HUES6 (cell line): Measurements from ENCODE around the gene PPP4R2.

Experiments used
- H3K27ac ChIP-seq: 2 replicates; pipeline ENCODE4 v1.7.0; 2013; ENCODE audit warnings: low read depth, mild to moderate bottlenecking, low read length, inconsistent platforms
- H3K27me3 ChIP-seq: 2 replicates; pipeline ENCODE4 v1.6.1; 2013; ENCODE audit warnings: low read length; ENCODE audit not compliant: control insufficient read depth, insufficient read depth
- H3K36me3 ChIP-seq: 2 replicates; pipeline ENCODE4 v1.6.1; 2013; ENCODE audit warnings: low read length; ENCODE audit not compliant: control insufficient read depth, insufficient read depth
- H3K4me1 ChIP-seq: 2 replicates; pipeline ENCODE4 v1.6.1; 2013; ENCODE audit warnings: low read length; ENCODE audit not compliant: control insufficient read depth, insufficient read depth
- H3K4me3 ChIP-seq: 2 replicates; pipeline ENCODE4 v1.5.1; 2013; ENCODE audit warnings: low read depth, low read length
- H3K9ac ChIP-seq: one replicate; pipeline ENCODE4 v1.6.1; 2013; ENCODE audit warnings: mild to moderate bottlenecking, low read length
- H3K9me3 ChIP-seq: 2 replicates; pipeline ENCODE4 v1.6.1; 2013; ENCODE audit warnings: low read depth, low read length; ENCODE audit not compliant: control insufficient read depth, insufficient read depth

PPP4R2 gene, protein sequence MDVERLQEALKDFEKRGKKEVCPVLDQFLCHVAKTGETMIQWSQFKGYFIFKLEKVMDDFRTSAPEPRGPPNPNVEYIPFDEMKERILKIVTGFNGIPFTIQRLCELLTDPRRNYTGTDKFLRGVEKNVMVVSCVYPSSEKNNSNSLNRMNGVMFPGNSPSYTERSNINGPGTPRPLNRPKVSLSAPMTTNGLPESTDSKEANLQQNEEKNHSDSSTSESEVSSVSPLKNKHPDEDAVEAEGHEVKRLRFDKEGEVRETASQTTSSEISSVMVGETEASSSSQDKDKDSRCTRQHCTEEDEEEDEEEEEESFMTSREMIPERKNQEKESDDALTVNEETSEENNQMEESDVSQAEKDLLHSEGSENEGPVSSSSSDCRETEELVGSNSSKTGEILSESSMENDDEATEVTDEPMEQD

DNA sequence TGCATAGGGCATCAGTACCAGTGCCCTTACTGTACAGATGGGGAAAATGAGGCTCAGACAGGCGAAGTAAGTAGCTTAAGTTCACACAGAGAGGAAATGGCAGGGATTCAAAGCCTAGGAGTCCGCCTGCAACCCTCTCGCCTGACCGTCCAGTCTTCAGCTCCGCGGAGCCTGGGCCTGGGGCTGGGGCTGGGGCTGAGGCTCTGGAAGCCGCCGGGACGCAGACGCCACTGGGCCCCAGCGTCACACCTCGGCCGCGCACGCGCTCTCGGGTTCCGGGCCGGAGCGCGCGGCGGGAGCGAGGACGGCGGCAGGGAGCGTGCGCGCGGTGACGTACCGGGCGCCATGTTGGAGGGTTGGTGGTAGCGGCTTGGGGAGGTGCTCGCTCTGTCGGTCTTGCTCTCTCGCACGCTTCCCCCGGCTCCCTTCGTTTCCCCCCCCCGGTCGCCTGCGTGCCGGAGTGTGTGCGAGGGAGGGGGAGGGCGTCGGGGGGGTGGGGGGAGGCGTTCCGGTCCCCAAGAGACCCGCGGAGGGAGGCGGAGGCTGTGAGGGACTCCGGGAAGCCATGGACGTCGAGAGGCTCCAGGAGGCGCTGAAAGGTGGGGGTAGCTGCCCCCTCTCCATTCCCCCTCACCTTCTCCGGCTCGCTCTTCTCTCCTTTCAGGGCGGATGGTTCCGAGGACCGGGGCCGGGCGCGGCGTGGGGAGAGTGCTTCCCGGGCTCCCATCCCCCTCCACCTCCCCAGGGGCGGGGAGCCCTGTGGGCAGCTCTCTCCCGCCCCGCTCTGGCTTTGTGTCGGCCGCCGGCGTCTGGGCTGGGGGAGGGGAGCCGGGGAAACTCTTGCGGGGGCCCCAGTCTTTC lies at the start of gene PPP4R2:
Gene PPP4R2 (plus strand): TSS at position 339 of the 861 bp plus-strand sequence. CDS start 227 bp downstream, at position 566.
- H3K9ac ChIP-seq: peak within 1 kb of the TSS; percentile 98
- peak within 1 kb of the TSS; percentile 99 for H3K4me3 ChIP-seq
- peaks cover 23% of the 10 kb centered on the region for H3K4me1 ChIP-seq
- peaks cover 35% of the 10 kb centered on the region for H3K36me3 ChIP-seq
- H3K27ac ChIP-seq: peak within 1 kb of the TSS; percentile 97
- H3K9me3 ChIP-seq: no peaks in the 10 kb centered on the region
- no peaks in the 10 kb centered on the region for H3K27me3 ChIP-seq

DNA sequence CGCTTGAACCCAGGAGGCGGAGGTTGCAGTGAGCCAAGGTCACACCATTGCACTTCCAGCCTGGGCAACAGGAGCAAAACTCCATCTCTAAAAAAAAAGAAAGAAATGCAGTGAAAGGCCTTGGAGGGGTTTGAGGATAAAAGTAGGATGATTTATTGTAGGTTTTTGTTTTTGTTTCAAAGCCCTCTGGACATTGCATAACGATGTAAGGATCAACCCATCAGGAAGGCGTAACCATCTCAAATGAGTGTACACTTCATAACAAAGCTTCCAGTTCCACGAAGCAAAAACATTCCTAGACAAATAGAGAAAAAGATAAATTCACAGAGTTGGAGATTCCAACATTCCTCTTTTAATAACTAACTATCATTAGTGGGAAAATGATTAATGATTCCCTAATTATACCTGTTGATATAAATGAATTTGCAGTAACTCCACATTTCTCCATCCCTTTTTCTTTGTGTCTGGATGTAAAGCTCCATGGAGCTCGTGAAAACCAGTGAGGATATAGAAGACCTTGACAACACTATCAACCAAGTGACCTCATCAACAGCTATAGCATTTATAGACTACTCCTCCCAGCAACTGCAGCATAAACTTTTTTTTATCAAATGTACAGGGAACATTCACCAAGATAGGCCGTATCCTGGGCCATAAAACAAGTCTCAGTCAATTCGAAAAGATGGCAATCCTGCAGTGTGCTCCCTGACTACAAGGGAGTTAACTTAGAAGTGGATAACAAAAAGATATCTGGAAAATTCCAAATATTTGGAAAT lies 48.7 kb upstream of the PPP4R2 start:
- H3K27ac ChIP-seq: no peak overlapping the region
- no peak overlapping the region for H3K9ac ChIP-seq
- no peak overlapping the region for H3K4me3 ChIP-seq
- H3K9me3 ChIP-seq: no peaks in the 10 kb centered on the region
- H3K4me1 ChIP-seq: peaks cover 15% of the 10 kb centered on the region
- H3K36me3 ChIP-seq: no peaks in the 10 kb centered on the region
- no peaks in the 10 kb centered on the region for H3K27me3 ChIP-seq

DNA sequence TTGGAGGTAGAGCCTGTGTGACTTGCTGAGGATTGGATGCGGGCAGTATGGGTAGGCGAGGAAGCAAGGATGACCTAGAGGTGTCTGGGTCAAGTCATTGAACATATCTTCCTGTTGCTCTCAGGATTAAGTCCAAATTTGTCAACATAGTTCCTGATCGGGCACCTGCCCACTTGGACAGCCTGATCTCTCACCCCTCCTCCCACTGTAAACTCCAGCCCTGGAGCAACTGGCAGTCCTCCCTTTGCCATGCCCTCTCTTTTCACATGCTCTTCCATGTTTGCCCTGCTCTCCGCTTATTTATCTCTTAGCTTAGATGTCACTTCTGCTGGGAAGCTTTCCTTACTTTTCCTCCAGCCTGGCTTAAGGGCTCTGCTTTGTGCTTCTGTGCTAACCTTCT lies 47.6 kb upstream of the PPP4R2 start:
- H3K4me1 ChIP-seq: peaks cover 15% of the 10 kb centered on the region
- no peaks in the 10 kb centered on the region for H3K9me3 ChIP-seq
- H3K27ac ChIP-seq: no peak overlapping the region
- H3K36me3 ChIP-seq: no peaks in the 10 kb centered on the region
- no peaks in the 10 kb centered on the region for H3K27me3 ChIP-seq
- no peak overlapping the region for H3K9ac ChIP-seq
- H3K4me3 ChIP-seq: no peak overlapping the region

DNA sequence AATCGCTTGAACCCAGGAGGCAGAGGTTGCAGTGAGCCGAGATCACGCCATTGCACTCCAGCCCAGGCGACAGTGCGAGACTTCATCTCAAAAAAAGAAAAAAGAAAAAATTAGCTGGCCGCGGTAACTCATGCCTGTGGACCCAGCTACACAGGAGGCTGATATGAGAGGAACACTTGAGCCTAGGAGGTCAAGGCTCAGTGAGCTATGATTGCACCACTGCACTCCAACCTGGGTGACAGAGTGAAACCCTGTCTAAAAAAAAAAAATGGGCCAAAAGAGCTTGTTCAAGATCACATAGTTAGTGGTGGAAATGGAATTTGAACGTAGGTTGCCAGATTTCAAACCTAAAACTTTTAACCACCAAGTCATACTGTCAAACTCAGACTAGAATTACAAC lies 46.2 kb upstream of the PPP4R2 start:
- no peaks in the 10 kb centered on the region for H3K36me3 ChIP-seq
- H3K9me3 ChIP-seq: no peaks in the 10 kb centered on the region
- H3K27ac ChIP-seq: no peak overlapping the region
- H3K9ac ChIP-seq: no peak overlapping the region
- H3K27me3 ChIP-seq: no peaks in the 10 kb centered on the region
- H3K4me3 ChIP-seq: no peak overlapping the region
- peaks cover 22% of the 10 kb centered on the region for H3K4me1 ChIP-seq

DNA sequence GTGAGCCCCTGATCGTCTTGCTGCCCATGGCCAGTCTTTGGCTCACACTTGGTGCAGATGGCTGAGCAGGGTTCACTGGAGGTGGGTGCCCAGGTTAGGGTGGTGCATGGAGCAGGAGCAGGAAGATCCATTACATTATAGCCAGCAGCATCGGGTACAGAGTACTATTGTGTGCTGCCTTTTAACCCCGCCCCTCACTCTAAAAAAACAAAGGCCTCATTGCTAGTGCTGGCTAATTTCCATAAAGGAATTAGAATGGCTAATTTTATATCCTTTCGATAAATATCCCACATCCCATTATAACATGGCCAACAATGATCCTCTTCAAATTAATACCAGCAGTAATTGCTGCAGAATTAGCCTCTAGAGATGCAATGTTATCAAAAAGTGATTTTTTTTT lies 45.8 kb upstream of the PPP4R2 start:
- no peaks in the 10 kb centered on the region for H3K9me3 ChIP-seq
- H3K27me3 ChIP-seq: no peaks in the 10 kb centered on the region
- no peak overlapping the region for H3K4me3 ChIP-seq
- peaks cover 19% of the 10 kb centered on the region for H3K4me1 ChIP-seq
- no peak overlapping the region for H3K27ac ChIP-seq
- no peaks in the 10 kb centered on the region for H3K36me3 ChIP-seq
- no peak overlapping the region for H3K9ac ChIP-seq

DNA sequence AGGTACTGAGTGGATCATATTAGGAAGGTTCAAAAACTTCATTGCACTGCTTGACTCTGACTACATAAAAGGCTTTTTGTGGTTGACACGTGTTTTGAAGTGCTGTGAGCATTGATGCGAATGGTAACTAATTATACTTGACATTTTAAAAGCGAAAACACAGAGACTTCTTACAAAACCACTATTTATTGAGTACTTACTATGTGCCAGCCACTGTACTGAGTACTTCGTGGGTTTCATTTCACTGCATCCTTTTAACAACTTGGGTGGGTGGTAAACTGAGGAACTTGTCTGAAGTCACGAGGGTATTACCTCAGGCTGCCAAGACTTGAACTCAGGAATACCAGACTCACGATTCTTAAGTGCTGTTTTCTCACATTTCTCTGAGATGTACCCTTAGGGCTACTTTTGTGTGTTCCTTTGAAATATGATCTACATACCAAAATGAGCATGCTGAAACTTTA lies 45.3 kb upstream of the PPP4R2 start:
- H3K4me3 ChIP-seq: no peak overlapping the region
- no peaks in the 10 kb centered on the region for H3K36me3 ChIP-seq
- no peak overlapping the region for H3K27ac ChIP-seq
- H3K4me1 ChIP-seq: peaks cover 19% of the 10 kb centered on the region
- no peaks in the 10 kb centered on the region for H3K9me3 ChIP-seq
- no peak overlapping the region for H3K9ac ChIP-seq
- H3K27me3 ChIP-seq: no peaks in the 10 kb centered on the region

DNA sequence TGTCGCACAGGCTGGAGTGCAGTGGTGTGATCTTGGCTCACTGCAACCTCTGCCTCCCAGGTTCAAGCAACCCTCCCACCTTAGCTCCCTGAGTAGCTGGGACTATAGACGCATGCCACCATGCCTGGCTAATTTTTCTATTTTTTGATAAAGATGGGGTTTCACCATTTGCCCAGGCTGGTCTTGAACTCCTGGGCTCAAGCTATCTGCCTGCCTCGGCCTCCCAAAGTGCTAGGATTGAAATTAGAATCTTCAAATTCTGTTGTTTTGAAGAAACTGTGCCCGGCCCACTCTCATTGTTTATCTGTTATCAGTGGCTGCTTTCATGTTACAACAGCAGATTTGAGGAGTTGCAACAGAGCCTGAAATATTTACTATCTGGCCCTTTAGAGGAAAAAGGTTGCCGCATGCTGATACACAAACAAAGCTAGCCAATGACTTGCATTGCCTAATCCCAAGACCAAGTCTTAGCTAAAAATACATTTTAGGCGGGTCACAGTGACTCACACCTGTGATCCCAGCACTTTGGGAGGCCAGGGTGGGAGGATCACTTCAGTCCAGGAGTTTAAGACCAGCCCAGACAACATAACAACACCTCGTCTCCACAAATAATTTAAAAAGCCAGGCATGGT lies 43.2 kb upstream of the PPP4R2 start:
- Histone ChIP-seq H3K4me3 (no peak overlapping the region), H3K27me3 (no peaks in the 10 kb centered on the region), H3K4me1 (peaks cover 23% of the 10 kb centered on the region), H3K36me3 (no peaks in the 10 kb centered on the region), H3K9ac (no peak overlapping the region), H3K9me3 (no peaks in the 10 kb centered on the region), H3K27ac (no peak overlapping the region)

DNA sequence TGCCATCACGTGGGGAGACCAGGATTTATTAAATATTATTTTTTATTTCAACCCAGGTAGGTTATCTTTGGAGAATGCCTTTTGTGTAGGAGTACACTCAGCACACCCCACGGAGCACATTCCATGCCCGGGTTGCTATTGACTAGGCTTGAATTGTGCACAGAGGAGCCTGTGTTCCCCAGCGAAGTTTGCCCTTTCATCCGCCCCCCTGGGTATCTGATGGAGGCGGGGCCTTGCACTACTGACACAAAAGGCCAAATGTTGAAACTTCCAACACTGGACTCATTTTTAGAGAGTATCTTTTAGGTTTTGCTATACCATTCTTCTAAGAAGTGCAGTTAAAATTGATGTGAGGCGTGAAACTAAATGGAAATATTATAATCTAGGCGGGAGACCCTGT lies 39.3 kb upstream of the PPP4R2 start:
- H3K4me3 ChIP-seq: no peak overlapping the region
- H3K4me1 ChIP-seq: peaks cover 13% of the 10 kb centered on the region
- H3K36me3 ChIP-seq: no peaks in the 10 kb centered on the region
- no peak overlapping the region for H3K27ac ChIP-seq
- H3K9me3 ChIP-seq: no peaks in the 10 kb centered on the region
- no peaks in the 10 kb centered on the region for H3K27me3 ChIP-seq
- no peak overlapping the region for H3K9ac ChIP-seq

DNA sequence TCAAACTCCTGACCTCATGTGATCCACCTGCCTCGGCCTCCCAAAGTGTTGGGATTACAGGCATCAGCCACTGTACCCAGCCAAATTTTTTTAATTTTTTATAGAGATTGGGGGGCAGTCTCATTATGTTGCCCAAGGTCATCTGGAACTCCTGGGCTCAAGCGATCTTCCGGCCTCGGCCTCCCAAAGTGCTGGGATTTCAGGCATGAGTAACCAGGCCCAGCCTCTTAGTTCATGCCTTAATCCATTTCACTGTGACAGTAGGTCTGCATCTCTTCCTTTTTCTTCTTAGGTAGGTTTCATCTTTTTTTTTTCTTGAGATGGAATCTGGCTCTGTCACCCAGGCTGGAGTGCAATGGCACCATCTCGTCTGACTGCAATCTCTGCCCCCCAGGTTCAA lies 37.3 kb upstream of the PPP4R2 start:
- H3K9me3 ChIP-seq: no peaks in the 10 kb centered on the region
- no peak overlapping the region for H3K27ac ChIP-seq
- no peak overlapping the region for H3K4me3 ChIP-seq
- H3K27me3 ChIP-seq: no peaks in the 10 kb centered on the region
- H3K4me1 ChIP-seq: peaks cover 10% of the 10 kb centered on the region
- H3K9ac ChIP-seq: no peak overlapping the region
- H3K36me3 ChIP-seq: no peaks in the 10 kb centered on the region

DNA sequence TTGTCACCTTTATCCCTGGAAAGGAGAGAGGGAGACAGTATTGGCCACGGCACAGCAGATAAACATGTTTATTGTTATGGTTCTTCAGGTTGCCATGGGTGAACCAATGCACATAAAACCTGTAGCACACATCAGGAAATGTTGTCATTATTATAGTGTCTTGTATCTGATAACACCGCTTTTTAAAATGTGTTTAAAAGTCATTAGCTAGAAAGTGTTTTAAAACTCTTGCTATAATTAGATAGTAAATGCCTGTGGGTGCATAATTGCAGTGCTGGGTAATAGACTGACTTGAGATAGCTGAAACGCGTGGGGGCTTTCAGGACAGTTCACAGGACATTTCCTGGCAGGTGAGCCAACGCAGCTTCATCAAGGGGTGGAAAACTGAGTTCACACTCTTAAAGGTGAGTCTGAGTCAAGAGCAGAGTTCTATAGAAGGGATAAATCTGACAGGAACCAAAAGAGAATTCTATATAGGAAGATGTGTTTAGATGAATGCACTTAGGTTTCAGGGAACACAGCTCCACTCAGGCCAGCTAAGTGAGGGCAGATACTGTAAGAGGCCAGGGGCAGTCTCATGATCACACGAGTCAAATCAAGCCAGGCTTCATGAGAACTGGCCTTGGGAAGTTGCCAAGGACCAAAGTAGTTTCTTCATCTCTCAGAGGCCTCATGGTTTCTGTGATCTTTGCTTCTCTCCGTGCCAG lies 35.6 kb upstream of the PPP4R2 start:
- no peak overlapping the region for H3K9ac ChIP-seq
- H3K27ac ChIP-seq: no peak overlapping the region
- no peaks in the 10 kb centered on the region for H3K27me3 ChIP-seq
- no peaks in the 10 kb centered on the region for H3K36me3 ChIP-seq
- no peak overlapping the region for H3K4me3 ChIP-seq
- H3K4me1 ChIP-seq: peaks cover 4% of the 10 kb centered on the region; the same call in 1 of the 2 replicates
- H3K9me3 ChIP-seq: no peaks in the 10 kb centered on the region
